ACHN (cell line): ENCODE data around the gene LRRC23.

Experiments used
- DNase-seq: peaks from one replicate; pipeline ENCODE4 v3.0.0-alpha.2; 2015
- in situ Hi-C: cut with HindIII; loops from 2 replicates; pipeline ENCODE4 v1.10.0; 2017; ENCODE audit warnings: low sequenced_read_pairs, low pct_ligation_motif_present, low pct_unique_long_range_greater_than_20kb

Gene LRRC23

DNA sequence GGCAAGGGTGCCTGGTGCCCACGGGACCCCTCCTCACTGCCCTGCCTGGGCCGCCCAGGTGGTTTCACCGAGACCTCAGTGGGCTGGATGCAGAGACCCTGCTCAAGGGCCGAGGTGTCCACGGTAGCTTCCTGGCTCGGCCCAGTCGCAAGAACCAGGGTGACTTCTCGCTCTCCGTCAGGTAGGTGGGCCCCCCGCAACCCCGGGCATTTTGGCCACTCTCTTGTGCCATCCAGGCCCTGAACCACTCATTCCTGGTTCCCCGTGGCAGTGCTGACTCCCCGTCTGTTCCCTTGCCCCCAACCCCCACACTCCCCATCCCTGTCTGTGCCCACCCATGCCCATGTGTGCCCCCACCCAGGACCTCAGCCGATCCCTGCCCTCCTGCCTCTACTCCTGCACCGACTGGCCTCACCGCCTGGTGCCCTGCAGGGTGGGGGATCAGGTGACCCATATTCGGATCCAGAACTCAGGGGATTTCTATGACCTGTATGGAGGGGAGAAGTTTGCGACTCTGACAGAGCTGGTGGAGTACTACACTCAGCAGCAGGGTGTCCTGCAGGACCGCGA lies 47.0 kb downstream of the LRRC23 start:
- in situ Hi-C loops = no loop called here
- DNase-seq = no peak

DNA sequence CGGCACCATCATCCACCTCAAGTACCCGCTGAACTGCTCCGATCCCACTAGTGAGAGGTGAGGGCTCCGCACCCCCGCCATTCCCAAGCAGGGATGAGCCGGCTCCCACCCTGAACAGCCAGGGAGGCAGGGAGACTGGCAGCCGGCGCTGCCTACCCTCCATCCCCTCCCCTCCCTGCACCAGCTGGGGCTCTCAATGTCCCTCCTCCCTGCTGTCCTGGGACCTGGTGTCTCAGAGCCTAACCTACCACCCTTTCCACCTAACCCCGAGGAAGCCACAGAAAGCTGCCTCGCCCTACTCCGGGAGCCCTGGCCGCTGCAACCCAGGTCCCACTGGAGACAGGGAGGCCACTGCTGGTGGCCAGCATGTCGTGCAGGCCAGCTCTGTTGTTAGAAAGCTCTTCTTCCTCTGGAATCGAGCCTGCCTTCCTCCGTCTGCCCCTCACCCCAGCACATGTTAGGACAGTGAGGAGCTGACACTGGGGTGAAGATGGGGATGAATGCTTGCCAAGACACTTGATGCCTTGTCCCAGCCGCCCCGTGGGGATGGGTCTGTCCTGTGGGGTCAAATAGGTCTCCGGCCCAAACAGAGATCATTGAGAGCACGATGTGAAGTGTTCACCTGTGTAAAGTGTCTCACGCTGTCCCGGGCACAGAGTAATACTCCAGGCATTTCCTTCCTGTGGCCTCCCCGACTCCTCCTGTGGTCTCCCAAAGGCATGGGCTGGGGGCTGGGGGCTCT lies 47.7 kb downstream of the LRRC23 start:
- no peak for DNase-seq
- in situ Hi-C loops = no loop called here

DNA sequence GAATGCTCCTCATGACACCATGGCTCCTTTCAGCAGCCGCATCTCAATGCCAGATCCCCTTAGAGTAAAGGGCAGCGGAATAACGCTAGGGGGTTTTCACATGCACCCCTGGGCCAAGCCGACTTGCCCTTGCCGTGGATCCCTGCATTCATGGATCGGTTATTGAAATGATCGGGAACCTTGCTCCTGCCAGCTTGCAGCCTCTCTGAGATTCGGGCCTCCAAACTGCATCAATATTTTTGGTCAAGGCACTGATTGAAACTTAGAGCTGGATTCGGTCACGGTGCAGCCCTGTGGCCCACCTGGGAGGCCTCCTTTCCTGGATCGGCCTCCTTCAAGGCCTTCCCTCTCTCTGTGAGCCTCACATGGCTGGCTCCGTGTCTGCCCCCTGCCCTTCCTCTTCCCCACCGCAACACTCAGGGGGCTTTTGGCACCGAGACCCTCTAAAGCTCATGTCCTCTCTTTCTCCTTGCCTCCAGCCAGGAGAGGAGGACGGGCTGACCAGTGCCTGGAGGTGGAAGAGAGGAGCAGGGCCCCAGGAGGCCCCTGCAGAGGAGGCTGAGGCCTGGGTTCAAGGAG lies 48.3 kb downstream of the LRRC23 start:
- DNase-seq = no peak
- in situ Hi-C loops = no loop called here

DNA sequence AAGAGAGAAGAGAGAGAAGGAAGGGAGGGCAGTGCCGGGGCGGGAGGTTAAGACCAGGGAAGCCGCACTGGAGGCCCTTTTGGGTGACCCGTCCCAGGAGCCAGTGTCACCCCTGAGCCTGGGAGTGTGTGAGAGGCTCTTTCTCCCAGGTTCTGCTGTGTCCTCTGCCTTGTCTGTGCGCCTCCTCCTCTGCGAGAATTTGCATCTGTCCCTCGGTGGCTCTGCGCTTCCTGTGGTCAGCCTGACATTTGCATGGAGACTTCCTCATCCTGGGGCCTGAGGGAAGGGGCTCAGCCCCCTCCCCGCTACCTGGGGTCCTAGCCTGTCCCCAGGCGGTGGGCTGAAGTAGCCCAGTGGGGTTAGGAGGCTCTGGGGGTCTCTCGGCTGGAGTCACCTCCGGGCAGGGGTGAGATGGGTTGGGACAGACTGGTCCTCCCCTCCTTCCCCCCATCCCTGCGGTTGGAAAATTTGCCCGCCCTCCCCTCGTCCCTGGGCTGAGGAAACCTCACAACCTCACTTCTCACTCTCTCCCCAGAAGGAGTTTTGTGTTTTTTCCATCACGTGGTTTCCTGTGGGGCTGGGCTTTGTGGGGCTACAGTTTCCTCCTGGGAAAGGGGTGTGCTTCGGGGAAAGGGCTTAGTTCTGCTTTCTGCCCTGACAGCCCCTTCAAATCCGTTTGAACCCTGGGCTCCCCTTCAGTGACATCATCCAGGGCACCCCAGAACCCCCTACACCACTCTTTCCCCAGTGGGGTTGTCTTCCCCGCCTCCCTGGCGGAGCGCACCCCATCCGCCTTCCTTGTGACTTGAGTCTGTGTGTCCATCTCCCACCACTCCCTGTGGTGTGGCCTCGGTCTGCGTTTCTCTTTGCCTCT lies 49.1 kb downstream of the LRRC23 start:
- no peak for DNase-seq
- in situ Hi-C loops = no loop called here

DNA sequence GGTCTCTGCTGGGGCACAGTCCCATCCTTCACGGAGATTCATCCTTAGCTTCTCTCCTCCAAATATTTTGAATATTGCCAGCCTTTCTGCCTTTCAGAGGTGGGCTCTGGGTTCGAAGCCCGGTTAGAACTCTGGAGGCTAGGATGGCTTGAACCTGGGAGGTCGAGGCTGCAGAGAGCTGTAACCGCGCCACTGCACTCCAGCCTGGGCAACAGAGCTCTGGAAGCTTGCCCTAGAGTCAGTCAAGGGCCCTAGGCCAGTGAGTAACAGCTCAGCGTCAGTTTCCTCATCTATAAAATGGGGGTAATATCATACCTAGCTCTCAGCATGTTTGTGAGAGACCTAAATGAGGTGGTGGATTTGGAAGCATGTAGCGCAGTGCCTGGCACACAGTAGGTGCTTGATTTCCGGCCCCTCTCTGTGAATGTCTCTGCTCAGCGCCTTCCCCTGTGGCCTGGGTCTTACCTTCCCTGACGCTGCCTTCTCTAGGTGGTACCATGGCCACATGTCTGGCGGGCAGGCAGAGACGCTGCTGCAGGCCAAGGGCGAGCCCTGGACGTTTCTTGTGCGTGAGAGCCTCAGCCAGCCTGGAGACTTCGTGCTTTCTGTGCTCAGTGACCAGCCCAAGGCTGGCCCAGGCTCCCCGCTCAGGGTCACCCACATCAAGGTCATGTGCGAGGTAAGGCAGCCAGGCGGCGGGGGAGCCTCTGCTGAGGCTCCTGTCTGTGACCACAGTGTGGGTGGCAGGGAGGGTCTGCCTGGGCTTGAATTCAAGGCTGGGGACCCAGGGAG lies 49.9 kb downstream of the LRRC23 start:
- in situ Hi-C loops = no loop called here
- DNase-seq = no peak

DNA sequence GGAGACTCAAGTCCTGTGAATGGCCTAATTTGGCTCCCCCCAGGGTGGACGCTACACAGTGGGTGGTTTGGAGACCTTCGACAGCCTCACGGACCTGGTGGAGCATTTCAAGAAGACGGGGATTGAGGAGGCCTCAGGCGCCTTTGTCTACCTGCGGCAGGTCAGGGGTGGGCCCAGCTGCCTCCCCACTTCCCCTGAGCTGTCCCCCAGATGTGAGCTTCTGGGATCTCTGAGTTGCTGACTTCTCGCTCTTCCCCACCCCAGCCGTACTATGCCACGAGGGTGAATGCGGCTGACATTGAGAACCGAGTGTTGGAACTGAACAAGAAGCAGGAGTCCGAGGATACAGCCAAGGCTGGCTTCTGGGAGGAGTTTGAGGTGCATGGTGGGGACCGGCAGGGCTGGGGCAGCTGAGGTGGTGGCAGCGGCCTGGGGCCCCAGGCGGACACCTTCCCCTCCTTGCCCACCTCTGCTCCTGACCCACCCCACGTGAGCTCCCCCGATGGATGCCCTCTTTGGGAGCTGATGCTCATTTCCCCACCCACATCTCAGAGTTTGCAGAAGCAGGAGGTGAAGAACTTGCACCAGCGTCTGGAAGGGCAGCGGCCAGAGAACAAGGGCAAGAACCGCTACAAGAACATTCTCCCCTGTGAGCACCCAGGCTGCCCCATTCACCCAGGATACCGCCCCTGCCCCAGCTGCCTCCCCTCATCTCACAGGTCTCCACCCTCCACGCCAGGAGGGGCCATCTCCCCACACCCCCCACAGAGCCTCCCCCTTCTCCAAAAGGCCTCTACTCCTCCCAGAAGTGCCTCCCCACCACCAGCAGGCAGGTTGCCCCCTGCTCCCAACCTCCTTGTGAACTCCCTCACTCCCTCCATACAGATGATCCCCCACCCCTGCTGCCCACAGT lies 50.7 kb downstream of the LRRC23 start:
- in situ Hi-C loops = no loop called here
- no peak for DNase-seq

DNA sequence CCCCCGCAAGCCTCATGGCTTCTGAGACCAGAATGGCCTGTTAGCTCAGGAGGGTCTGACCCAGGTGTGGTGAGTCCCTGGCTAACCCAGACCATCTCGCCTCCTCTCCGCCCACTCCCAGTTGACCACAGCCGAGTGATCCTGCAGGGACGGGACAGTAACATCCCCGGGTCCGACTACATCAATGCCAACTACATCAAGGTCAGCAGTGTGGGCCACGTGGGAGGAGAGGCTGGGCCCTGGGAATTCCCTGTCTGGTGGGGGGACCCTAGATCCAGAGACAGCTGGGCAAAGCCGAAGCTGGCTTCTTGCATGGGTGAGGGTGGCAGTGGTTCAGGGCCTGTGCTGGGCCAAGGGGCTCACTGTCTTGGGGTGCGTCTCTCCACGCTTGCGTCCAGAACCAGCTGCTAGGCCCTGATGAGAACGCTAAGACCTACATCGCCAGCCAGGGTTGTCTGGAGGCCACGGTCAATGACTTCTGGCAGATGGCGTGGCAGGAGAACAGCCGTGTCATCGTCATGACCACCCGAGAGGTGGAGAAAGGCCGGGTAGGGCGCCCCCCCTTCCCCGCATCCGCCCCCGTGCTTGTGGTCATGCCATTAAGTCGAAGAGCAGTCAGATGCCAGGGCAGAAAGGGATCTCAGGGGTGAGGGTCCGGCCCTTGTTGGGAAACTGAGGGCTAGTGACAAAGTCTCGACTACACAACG lies 51.6 kb downstream of the LRRC23 start:
- DNase-seq = no peak
- in situ Hi-C loops = no loop called here

DNA sequence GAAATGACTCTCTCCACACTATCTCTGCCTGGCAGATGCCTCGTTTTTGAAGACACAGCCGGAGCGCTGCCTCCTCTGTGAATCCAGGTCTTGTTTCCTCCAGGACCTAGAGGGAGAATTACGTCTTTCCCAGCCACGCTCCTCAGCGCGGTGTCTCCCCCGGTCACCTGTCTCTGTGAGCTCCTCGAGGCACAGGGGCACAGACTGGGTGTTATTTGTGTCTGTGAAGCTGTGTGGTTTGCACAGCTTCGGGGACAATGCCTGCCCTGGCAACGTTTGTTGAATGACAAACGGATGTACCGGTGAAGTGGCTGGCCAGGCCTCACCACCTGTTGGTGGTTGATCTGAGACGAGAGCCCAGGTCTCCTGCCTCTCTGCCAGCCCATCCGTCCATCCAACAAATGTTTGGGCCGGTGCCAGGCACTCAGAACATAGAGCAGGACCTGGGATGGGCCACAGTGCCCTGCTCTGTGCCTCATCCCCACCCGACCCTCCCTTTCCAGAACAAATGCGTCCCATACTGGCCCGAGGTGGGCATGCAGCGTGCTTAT lies 52.6 kb downstream of the LRRC23 start:
- in situ Hi-C loops = no loop called here

DNA sequence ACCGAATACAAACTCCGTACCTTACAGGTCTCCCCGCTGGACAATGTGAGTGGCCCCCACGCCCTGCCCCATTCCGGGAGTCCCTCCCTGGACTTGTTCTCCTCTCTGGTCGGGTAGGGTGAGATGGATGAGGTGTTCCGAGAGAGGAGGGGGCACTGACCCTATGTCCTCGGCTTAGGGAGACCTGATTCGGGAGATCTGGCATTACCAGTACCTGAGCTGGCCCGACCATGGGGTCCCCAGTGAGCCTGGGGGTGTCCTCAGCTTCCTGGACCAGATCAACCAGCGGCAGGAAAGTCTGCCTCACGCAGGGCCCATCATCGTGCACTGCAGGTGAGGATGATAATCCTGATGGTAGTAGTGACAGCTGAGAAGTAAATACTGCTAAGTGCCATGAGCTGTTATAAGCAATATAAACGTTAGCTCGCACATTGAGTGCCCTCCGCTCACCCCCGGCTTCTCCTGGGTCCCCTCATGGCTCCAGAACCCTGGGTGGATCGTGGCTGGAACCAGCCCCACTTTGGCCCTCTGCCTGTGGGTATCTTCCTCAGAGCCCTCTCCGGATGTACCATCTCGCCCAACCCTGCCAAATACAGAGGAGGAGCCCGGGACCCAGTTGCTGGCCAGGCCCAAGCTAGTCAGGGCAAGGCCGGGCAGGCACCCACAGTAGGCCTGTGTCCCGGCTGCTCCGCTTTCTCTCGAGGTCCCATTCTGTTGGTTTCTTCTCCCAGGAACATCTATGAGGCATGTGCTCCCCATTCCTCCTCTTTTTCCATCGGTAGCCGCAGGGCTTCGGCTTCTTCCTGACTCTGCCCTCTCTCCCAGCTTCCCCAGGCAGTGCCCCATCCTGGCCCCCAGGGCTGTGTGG lies 53.4 kb downstream of the LRRC23 start:
- DNase-seq = no peak
- in situ Hi-C loops = no loop called here

More for the DNA sequence above, 52.6 kb downstream of the LRRC23 start:
- DNase-seq = no peak

DNA sequence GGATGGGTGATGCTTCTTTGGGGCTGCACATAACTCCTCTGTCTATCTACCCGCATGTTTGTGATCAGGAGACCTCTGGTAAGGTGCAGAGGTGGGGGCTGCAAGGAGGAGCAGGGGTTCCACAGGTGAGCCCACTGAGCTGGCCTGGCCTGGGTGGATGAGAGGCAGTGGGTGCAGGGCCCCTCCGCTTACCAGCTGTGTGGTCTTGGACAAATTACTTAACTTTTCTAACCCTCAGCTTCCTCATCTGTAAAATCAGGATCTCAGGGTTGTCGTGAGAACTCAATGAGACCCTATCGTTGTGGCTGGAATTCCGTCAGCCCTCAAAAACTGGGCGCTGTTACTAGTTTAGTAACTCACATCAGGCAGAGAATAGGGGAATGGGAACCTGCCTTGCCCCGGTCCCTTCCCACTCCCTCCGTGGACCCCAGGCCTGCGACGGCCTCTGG lies 54.0 kb downstream of the LRRC23 start:
- DNase-seq = no peak
- in situ Hi-C loops = no loop called here

DNA sequence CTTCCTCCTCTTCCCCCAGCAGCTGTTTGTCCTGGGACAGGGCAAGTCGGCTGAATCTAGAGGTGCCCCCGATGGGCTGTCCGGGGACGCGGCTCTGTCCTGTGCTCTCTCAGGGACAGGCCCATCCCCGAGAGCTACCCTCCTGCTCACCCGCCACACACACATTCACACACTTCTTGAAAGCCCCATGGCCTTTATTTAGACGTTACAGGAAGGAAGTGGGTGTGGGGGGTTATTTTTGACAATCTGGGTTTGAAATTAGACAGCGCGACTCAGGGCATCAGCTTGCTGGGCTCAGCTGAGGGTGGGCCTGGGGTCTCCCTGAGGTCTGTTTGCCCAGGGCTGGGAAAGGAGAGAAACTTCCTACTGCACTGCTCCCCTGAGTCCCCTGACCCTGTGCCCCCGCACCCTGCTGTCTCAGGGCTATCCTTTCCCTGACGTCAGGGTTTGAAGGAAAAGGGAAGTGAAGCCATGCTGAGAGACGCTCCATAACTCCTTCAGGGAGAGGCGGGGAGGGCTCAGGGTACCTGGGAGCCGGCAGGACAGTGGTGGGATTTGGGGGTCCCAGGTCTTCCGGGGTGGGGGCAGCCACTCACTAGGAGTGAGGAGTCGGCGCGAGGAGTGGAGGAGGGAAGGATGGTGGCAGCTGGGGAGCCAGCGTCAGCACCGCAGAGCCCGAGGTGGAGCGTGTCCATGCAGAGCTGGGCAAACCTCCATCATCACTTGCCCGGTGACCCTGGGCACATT lies 54.6 kb downstream of the LRRC23 start:
- in situ Hi-C loops = no loop called here
- DNase-seq = no peak

DNA sequence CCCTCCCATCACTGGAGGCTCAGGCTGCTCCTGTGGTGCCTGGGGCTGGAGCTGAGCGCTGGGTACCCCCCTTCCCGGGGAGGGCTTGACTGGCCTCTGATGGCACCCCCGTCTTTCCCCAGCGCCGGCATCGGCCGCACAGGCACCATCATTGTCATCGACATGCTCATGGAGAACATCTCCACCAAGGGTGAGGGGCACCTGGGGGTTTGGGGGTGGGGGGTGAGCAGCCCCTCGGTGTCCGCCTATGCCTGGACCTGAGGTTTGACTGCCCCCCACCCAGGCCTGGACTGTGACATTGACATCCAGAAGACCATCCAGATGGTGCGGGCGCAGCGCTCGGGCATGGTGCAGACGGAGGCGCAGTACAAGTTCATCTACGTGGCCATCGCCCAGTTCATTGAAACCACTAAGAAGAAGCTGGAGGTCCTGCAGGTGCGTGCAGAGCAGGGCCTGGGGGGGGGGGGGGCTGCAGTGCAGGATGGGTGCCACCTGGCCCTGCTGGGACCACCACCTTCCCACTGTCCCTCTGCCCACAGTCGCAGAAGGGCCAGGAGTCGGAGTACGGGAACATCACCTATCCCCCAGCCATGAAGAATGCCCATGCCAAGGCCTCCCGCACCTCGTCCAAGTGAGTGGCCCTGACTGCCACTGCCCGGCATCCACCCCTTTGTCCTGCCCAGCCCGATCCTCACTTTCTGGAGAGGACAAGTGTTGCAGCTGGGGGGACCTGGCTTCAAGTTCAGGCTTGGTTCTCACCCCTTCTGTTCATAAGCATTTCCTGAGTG lies 55.4 kb downstream of the LRRC23 start:
- in situ Hi-C loops = no loop called here
- DNase-seq = no peak

DNA sequence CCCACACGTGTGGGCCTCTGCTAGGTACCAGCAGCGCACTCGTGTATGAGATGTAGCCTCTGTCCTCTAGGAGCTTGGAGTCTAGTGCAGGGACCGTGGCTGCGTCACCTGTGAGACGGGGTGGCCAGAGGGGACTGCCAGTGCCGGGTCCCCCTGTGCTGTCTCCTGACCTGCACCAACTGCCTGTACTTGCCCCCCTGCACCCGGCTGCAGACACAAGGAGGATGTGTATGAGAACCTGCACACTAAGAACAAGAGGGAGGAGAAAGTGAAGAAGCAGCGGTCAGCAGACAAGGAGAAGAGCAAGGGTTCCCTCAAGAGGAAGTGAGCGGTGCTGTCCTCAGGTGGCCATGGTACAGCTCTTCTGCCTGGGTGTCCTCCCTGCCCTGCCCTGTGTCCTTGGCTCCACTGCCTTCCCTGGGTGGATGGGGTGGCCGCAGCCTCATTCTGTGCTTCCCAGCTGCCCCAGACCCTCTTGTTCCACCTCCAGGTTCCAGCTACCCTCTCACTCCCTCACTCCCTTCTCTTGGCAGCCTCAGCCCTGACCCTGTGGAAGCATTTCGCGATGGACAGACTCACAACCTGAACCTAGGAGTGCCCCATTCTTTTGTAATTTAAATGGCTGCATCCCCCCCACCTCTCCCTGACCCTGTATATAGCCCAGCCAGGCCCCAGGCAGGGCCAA lies 56.1 kb downstream of the LRRC23 start:
- in situ Hi-C loops = no loop called here
- DNase-seq = no peak

DNA sequence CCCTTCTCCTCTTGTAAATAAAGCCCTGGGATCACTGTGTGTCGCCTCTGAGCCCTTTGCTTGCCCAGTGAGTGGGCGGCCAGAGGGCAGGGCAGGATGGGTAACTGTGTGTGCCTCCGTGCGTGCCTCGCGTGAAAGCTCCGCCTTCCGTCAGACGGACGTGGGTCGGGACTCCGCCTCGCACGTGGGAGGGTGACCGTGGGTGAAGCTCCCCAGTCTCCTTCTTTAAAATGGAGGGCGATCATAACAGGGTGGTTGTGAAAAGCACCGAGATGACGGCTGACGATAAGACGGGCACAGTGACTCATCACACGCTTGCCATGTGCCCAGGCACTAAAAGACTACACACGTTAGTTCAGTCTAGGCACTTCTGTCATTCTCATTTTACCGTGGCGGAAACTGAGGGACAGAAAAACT lies 56.7 kb downstream of the LRRC23 start:
- in situ Hi-C loops = no loop called here

More for the DNA sequence above, 56.7 kb downstream of the LRRC23 start:
- DNase-seq = no peak
